ENCODE measurements around the gene DMBT1.
"Not testable (repeated sequence)": the region's sequence is repeated elsewhere in the genome, so short reads cannot be mapped to it uniquely, and the experiment has no call there.

DMBT1 gene

DNA sequence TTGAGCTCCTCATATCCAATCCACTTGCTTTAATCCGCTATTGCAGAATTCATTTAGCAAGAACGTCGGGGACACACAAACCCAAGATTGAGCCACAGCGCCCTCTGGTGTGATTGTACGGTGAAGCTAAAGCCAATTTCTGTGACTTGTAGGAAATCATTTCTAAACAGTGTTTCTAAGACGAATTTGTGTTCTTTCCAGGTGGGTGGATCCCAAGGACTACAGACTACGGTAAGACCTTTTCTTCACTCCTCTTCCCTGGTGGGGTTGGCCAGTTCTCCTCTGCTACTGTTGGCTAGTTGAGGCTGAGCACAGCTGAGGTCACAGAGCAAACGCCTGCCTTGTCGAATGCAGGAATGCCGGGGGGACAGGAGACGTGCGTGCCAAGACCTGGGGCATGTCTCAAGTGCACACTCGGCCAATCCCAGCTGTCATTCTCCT lies 5.2 kb downstream of the DMBT1 start:
- TF ChIP-seq POLR2A (IDR thresholded peaks at IDR 0.05; ENCODE audit: low read depth, low read length) (no peak), POLR2AphosphoS5 (IDR thresholded peaks at IDR 0.05; ENCODE audit: low read depth, low read length) (no peak), TAF1 (IDR thresholded peaks at IDR 0.05; ENCODE audit: borderline replicate concordance, low read depth, low read length) (no peak)
- no peak for DNase-seq (ENCODE audit: insufficient read length)
- FAIRE-seq = peak; percentile 77

DNA sequence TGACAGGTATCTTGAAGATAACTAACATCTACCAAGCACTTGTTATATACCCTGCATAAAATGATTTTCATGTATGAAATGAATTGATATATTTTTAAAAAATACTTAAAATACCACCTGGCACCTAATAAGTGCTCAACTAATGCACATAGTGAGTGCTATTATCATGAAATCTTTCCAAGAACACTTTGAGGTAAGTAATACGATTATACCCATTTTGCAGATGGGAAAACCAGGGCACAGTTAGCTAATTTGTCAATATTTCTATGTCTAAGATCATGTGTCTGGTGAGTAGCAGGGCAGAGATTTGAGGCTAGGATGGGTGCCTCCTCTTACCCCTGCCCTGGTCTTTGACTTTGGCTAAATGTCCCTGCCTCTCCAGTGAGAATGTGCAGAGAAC lies 6.1 kb downstream of the DMBT1 start:
- no peak for FAIRE-seq
- DNase-seq (ENCODE audit: insufficient read length) = no peak

GRCh38 chr10:122567056-122567660 lies 6.6 kb downstream of the DMBT1 start:
- TF ChIP-seq TAF1 (IDR thresholded peaks at IDR 0.05; ENCODE audit: borderline replicate concordance, low read depth, low read length) = no peak
- TF ChIP-seq POLR2AphosphoS5 (IDR thresholded peaks at IDR 0.05; ENCODE audit: low read depth, low read length) = no peak
- TF ChIP-seq POLR2A (IDR thresholded peaks at IDR 0.05; ENCODE audit: low read depth, low read length) = no peak
- DNase-seq (ENCODE audit: insufficient read length) (no peak), FAIRE-seq (peak; percentile 24)

More for the DNA sequence above, 6.1 kb downstream of the DMBT1 start:
- TF ChIP-seq POLR2A (IDR thresholded peaks at IDR 0.05; ENCODE audit: low read depth, low read length) (no peak), TAF1 (IDR thresholded peaks at IDR 0.05; ENCODE audit: borderline replicate concordance, low read depth, low read length) (no peak), POLR2AphosphoS5 (IDR thresholded peaks at IDR 0.05; ENCODE audit: low read depth, low read length) (no peak)

GRCh38 chr10:122568551-122568950 lies 8.0 kb downstream of the DMBT1 start:
- DNase-seq (ENCODE audit: insufficient read length) (no peak), FAIRE-seq (no peak)
- TF ChIP-seq POLR2A (IDR thresholded peaks at IDR 0.05; ENCODE audit: low read depth, low read length) (no peak), POLR2AphosphoS5 (IDR thresholded peaks at IDR 0.05; ENCODE audit: low read depth, low read length) (no peak), TAF1 (IDR thresholded peaks at IDR 0.05; ENCODE audit: borderline replicate concordance, low read depth, low read length) (no peak)

DNA sequence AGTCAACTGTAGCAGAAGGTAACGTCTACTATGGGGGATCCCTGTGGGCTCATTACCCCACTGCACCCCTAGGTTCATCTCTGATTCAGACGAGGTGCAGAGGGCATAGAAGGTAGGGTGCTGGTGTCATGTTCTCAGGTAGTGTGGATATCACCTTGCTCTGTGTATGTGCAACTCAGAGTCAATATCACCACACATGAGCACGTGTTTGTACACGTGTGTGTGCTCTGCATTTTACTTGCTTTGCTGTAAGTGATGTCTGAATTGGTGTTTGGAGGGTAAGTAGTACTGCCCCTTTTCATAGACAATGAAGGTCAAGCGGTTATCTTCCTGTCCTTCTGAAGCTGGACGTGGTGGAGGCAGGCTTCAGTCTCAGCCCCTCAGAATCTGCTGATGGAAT lies 10.4 kb downstream of the DMBT1 start:
- DNase-seq (ENCODE audit: insufficient read length) (no peak), FAIRE-seq (no peak)
- TF ChIP-seq TAF1 (IDR thresholded peaks at IDR 0.05; ENCODE audit: borderline replicate concordance, low read depth, low read length) = no peak
- no peak for TF ChIP-seq POLR2A (IDR thresholded peaks at IDR 0.05; ENCODE audit: low read depth, low read length)
- TF ChIP-seq POLR2AphosphoS5 (IDR thresholded peaks at IDR 0.05; ENCODE audit: low read depth, low read length) = no peak

DNA sequence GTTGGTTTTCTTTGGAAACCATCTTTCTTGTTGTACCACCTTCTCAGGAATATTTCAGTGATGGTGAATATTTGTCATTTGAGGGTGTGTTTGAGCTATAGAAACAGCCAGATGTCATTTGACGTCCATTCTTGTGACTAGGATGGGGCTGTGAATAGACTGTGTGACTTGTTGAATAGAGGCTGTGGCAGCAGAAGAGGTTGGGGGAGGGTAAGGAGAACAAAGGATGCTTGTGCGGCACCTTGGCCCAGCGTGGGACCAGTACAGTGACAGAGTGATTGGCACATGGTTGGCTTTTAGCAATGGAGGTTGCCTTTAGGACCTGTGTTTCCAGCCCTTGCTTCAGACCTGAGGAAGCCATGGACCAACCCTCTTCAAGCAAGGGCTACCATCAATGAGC lies 11.3 kb downstream of the DMBT1 start:
- DNase-seq (ENCODE audit: insufficient read length) (no peak), FAIRE-seq (no peak)
- TF ChIP-seq POLR2A (IDR thresholded peaks at IDR 0.05; ENCODE audit: low read depth, low read length) (no peak), POLR2AphosphoS5 (IDR thresholded peaks at IDR 0.05; ENCODE audit: low read depth, low read length) (no peak), TAF1 (IDR thresholded peaks at IDR 0.05; ENCODE audit: borderline replicate concordance, low read depth, low read length) (no peak)

- TF ChIP-seq POLR2A (IDR thresholded peaks at IDR 0.05; ENCODE audit: low read depth, low read length) = no peak
- no peak for TF ChIP-seq POLR2AphosphoS5 (IDR thresholded peaks at IDR 0.05; ENCODE audit: low read depth, low read length)
- TF ChIP-seq TAF1 (IDR thresholded peaks at IDR 0.05; ENCODE audit: borderline replicate concordance, low read depth, low read length) = no peak
- DNase-seq (ENCODE audit: insufficient read length) (no peak), FAIRE-seq (no peak)
These were observed 15.2 kb downstream of the DMBT1 start for GRCh38 chr10:122575776-122576175.

- DNase-seq (ENCODE audit: insufficient read length) (no peak), FAIRE-seq (no peak)
- TF ChIP-seq TAF1 (IDR thresholded peaks at IDR 0.05; ENCODE audit: borderline replicate concordance, low read depth, low read length) = no peak
- no peak for TF ChIP-seq POLR2A (IDR thresholded peaks at IDR 0.05; ENCODE audit: low read depth, low read length)
- TF ChIP-seq POLR2AphosphoS5 (IDR thresholded peaks at IDR 0.05; ENCODE audit: low read depth, low read length) = no peak
These were observed 15.7 kb downstream of the DMBT1 start for GRCh38 chr10:122576291-122576690.

GRCh38 chr10:122577311-122577885 lies 16.8 kb downstream of the DMBT1 start:
- FAIRE-seq = no peak
- DNase-seq (ENCODE audit: insufficient read length) = no peak
- TF ChIP-seq POLR2A (IDR thresholded peaks at IDR 0.05; ENCODE audit: low read depth, low read length) = no peak
- no peak for TF ChIP-seq TAF1 (IDR thresholded peaks at IDR 0.05; ENCODE audit: borderline replicate concordance, low read depth, low read length)
- TF ChIP-seq POLR2AphosphoS5 (IDR thresholded peaks at IDR 0.05; ENCODE audit: low read depth, low read length) = no peak

- not testable (repeated sequence) for DNase-seq (ENCODE audit: insufficient read length); FAIRE-seq
These were observed 25.5 kb downstream of the DMBT1 start for GRCh38 chr10:122586070-122586469.

DNA sequence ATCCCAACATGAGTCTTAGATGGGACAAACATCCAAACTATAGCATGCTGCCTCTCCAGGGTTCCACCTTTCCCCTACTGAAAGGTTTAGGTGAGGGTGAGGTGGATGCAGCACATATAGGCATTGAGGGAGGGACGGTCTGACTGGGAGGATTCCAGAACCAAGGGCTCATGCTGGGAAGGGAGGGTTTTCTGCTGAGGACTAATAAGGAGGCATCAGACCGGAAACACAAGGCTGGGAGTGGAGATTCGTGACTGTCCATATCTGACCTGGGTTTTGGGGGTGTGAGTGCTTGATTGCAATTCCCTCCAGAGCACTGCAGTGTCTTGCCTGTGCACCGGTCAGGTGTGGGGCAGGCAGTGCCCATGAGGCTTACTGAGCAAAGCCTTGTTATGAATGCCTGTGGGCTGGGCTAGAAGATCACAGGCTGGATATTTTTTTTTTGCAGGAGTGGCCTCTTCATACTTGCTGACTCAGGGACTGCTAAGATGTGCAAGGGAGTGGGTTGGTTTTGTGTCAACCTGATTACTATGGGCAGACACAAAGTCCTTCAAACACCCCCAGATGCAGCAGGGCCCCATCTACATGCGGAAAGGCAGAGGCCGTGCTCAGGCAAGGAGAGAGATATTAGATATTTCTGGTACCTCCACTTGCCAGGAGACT lies 26.7 kb downstream of the DMBT1 start:
- TF ChIP-seq TAF1 (IDR thresholded peaks at IDR 0.05; ENCODE audit: borderline replicate concordance, low read depth, low read length) (no peak), POLR2AphosphoS5 (IDR thresholded peaks at IDR 0.05; ENCODE audit: low read depth, low read length) (no peak), POLR2A (IDR thresholded peaks at IDR 0.05; ENCODE audit: low read depth, low read length) (no peak)
- FAIRE-seq (no peak), DNase-seq (ENCODE audit: insufficient read length) (no peak)

- FAIRE-seq (no peak), DNase-seq (ENCODE audit: insufficient read length) (no peak)
- TF ChIP-seq TAF1 (IDR thresholded peaks at IDR 0.05; ENCODE audit: borderline replicate concordance, low read depth, low read length) (no peak), POLR2A (IDR thresholded peaks at IDR 0.05; ENCODE audit: low read depth, low read length) (no peak), POLR2AphosphoS5 (IDR thresholded peaks at IDR 0.05; ENCODE audit: low read depth, low read length) (no peak)
These were observed 27.8 kb downstream of the DMBT1 start for GRCh38 chr10:122588381-122588780.
